ENCODE results near the gene CCNJL.

The CCNJL gene

GRCh38 chr5:160327818-160328217, 15.5 kb upstream of the CCNJL start:
- DNase-seq = no peak

DNA sequence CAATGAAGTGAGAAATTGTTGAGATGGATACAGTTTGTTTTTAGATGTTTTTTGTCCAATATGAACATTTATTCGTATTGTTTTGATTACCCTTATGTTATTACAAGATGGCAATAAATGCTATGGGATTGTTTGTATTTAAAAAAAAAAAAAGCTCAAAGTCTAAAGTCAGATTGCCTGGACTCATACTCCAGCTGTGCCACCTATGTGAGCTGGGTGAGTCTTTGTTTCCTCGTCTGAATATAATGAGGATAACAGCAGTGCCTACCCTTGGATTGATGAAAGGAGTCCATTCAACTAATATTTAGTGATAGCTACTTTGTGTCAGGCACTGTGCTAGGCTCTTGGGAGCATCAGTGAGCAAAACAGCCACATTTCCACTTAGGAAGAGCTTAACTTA, 14.6 kb upstream of the CCNJL start:
- no peak for DNase-seq

- no peak for DNase-seq
Measured at GRCh38 chr5:160325716-160326115, 13.4 kb upstream of the CCNJL start.

DNA sequence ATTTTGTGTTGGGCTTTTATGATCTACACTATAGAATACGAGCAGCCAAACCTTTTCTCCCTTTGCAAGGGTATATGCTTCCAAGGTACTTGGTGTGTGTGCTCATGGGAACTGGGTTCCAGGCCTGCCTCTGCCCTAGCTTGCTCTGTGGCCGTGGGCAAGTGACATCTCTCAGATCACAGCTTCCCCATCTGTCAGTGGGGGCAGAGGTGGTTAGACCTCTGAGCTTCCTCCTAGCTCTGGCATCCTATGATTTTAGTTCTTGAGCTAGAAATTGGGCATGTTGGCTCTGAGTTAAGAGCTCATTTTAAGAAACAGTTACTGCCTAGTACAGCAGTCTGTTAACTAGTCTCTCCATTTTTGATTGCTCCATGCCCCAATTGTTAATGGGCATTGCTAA, 12.5 kb upstream of the CCNJL start:
- no peak for DNase-seq

GRCh38 chr5:160318409-160318808, 6.0 kb upstream of the CCNJL start:
- no peak for DNase-seq

DNA sequence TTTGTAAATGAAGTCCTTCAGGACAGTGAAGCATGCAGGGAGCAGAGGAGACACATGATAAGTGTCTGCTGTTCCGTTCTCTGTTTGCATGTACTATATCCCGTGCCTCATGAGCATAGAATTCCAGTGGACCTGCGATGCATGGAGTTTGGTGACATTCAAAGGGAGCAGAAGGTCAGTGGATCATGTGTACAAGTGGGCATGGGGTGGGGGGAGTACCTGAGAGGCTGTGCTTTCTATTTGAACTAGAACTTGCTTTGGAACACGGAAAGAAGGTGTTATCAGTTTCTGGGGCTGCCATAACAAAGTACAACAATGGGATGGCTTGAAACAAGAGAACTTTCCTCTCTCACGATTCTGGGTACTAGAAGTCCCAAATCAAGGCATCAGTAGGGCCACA, 5.1 kb upstream of the CCNJL start:
- DNase-seq = no peak

DNA sequence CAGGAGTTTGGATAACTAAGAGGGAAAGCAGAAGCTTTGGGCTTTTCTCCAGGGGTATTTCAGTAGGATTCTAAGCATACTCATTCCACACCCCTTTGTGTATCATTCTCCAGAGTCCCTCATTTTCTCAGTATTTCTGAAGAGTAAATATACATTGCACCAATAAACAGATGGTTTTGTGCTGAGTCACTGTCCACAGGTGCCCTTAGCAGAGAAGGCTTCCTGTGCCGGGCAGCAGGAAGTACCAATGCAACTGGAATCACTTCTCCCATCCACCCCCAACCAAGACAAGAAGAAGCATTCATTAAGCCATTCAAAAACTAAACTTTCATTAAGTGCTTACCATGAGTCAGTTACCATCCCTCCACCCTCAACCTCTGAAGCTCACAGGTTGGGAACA, 3.6 kb upstream of the CCNJL start:
- peak; percentile 28 for DNase-seq

DNA sequence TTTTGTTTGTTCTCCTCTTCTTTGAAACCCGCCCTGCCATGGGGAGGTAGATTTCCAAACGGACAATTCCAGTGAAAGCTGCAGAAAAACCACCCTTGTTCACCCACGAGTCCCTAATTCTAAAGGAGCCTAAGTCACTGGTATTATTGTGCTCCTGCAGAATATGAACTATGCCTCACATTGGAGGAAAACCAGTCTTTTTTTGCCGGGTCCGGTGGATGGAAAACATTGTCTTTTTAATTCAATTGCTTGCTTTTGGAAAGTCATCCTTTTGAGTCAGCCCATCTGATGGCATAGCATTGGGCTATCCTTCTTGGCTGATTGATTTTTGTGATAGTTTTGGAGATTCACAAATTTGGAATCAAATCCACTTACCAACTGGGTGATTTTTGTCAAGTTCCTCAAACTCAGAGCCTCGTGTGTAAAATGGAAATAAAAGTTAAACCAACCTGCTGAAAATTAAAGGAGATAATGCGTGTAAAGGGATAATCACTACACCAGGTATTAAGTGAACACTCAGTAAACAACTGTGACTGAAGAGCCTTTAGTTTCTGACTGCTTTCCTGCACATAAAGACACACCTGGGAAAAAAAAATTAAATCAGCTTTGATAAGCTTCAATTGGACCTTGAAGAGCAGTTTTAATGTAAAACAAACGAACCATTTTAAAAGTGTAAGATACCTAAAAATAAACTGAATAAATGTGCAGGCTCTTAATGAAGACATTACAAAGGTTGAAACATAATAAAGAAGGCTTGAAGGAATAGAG, 780 bp upstream of the CCNJL start:
- no peak for DNase-seq

GRCh38 chr5:160311491-160312133, 752 bp downstream of the CCNJL start:
- no peak for DNase-seq

- no peak for DNase-seq
Measured at GRCh38 chr5:160310552-160311295, 1.6 kb downstream of the CCNJL start.

GRCh38 chr5:160310140-160310539, 2.2 kb downstream of the CCNJL start:
- no peak for DNase-seq

- DNase-seq = no peak
Measured at GRCh38 chr5:160306696-160307095, 5.7 kb downstream of the CCNJL start.

GRCh38 chr5:160305319-160305718, 7.0 kb downstream of the CCNJL start:
- no peak for DNase-seq

DNA sequence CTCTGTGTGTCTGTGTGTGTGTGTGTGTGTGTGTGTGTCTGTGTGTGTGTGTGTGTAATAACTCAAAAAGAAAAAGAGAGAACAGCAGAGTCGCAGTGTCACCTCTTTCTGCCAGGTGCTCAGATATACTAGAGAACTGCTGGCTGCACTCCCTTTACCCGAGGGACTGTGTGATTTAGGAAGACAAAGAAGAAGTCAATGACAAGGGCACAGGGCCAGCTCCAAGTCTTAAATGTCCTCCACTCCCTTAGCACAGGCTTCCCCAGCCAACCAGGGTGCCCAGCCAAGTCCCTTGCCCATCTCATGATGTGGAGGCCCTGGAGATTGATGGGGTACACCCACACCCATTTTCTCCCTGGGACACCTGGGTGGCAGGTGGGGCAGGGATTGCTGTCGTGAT, 8.7 kb downstream of the CCNJL start:
- no peak for DNase-seq

GRCh38 chr5:160298189-160298588, 14.2 kb downstream of the CCNJL start:
- DNase-seq = no peak

DNA sequence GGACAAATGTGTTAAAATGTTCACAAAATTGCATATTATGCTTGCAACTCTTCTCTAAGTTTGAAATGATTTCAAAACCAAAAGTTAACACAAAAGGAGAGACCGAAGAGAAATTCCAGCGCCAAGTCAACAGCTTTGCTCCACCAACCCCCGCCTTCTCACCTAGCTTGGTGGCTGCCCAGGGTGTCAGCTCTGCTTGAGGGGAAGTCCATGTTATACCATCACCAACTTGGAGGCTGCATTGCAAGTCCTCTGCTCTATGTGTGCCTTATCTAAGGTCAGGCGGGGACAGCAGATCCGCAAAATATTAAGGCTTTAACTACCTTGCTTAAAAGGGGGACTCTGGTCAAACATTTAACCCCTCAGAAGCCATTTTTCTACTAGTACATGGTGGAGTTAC, 14.6 kb downstream of the CCNJL start:
- DNase-seq = no peak

GRCh38 chr5:160297004-160297403, 15.4 kb downstream of the CCNJL start:
- no peak for DNase-seq

DNA sequence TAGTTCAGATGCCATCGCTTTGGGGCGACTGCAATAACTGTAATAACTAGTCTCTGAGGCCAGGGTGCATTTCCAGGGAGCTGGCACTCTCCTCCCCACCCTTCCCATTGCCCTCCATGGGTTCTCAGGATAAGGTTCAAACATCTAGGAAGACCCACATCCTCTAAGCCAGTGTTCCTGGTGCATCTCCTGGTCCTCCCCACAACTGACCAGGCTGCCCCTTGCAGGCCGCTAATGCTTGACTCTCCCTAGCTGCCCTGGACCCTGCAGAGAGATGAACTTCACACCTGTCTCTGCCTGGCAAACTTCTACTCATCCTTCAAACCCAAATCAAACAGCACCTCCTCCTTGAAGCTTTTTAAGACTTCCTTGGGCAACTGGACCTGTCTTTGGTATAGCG, 15.9 kb downstream of the CCNJL start:
- DNase-seq = no peak

- DNase-seq = no peak
Measured at GRCh38 chr5:160293901-160294561, 18.3 kb downstream of the CCNJL start.

DNA sequence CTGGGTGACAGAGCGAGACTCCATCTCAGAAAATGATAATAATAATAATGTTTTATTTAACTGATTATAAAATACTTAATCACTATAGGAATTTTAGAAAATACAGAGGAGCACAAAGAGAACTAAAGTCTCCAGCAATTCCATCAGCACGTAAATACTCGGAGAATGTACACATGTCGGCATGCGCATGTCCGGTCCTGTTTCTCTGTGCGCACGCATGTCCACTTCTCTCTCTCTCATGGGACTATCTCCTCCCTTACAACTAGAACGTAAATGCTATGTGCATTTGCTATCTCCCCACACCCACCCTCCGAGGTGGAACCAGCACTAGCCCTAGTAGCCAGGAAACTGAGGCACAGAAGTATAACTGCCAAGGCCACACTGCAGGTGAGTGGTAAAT, 19.0 kb downstream of the CCNJL start:
- no peak for DNase-seq

- no peak for DNase-seq
Measured at GRCh38 chr5:160291467-160291866, 20.9 kb downstream of the CCNJL start.

- no peak for DNase-seq
Measured at GRCh38 chr5:160290751-160291150, 21.6 kb downstream of the CCNJL start.

DNA sequence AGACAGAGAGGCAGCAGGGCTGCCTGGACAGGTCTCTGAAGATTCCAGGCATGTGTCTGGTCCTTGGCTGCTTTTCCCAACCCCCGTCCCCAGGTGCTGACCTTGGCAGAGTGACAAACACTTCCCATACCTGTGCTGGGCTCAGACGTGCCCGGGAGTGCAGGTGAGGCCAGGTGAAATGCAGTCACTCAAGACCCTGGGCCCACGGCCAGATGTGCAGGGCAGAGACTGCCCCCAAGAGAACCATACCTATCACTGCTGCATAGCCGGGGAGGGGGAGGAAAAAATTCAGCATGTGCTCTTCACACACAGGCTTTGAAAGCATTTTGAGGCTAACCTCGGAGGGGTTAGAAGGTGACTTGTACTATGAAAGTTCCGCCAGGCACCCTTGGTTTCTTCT, 22.6 kb downstream of the CCNJL start:
- DNase-seq = no peak

DNA sequence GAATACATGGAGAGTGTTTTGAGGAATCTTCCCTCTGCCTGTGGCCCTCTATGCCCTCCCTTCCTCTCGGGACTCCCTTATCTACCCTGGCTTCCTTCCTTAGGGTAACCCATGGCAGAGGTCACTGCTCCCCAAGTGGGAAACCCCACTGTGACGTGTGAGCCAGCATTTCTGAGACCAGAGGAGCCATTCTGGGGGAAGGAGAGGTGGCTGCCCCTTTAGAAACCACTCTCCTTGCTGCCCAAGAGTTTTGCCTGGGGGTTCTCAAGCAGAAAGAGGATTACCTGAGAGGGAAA, 23.1 kb downstream of the CCNJL start:
- no peak for DNase-seq

All from NCI-H2081 treated with DMSO at 0.1 percent for 48 hours (cell line).